Fibroblast of lung (primary cell): Measurements from ENCODE around the gene ARHGAP1.

Source experiments
- EZH2 ChIP-seq: IDR thresholded peaks from 2 replicates; pipeline ENCODE4 v1.5.1; 2012; ENCODE audit warnings: low read length, control low read depth, mild to moderate bottlenecking; ENCODE audit errors: missing control alignments
- TF ChIP-seq, protein P1 (sequence below), 2 donors: IDR thresholded peaks in 1 of 2; conservative IDR thresholded peaks in 1 of 2; 1 replicate in 1 of 2; 2 replicates in 1 of 2; pipeline ENCODE4 v1.5.1; 2011 to 2012; ENCODE audit warnings: low read length in 2 of 2, control low read depth in 1 of 2, inconsistent platforms in 1 of 2, low read depth in 1 of 2, mild to moderate bottlenecking in 1 of 2

GRCh38 chr11:46726206-46726862 lies 25.9 kb upstream of the ARHGAP1 start:
- no peak for TF ChIP-seq EZH2
- TF ChIP-seq, protein P1, sequence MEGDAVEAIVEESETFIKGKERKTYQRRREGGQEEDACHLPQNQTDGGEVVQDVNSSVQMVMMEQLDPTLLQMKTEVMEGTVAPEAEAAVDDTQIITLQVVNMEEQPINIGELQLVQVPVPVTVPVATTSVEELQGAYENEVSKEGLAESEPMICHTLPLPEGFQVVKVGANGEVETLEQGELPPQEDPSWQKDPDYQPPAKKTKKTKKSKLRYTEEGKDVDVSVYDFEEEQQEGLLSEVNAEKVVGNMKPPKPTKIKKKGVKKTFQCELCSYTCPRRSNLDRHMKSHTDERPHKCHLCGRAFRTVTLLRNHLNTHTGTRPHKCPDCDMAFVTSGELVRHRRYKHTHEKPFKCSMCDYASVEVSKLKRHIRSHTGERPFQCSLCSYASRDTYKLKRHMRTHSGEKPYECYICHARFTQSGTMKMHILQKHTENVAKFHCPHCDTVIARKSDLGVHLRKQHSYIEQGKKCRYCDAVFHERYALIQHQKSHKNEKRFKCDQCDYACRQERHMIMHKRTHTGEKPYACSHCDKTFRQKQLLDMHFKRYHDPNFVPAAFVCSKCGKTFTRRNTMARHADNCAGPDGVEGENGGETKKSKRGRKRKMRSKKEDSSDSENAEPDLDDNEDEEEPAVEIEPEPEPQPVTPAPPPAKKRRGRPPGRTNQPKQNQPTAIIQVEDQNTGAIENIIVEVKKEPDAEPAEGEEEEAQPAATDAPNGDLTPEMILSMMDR (conservative IDR thresholded peaks at IDR 0.05 in 1 of 2, IDR thresholded peaks at IDR 0.05 in 1 of 2; ENCODE audit: low read depth in 1 of 2, low read length in 2 of 2) = no peak
